GM21619 (cell line): Measurements from ENCODE around the gene LZTS3.
"Not testable (repeated sequence)": the region's sequence is repeated elsewhere in the genome, so short reads cannot be mapped to it uniquely, and the experiment has no call there.

Experiments
- ATAC-seq: cut with Tn5 transposase; IDR thresholded peaks from one replicate; pipeline ENCODE4 v1.9.1; 2021; ENCODE audit not compliant: unreplicated experiment

LZTS3 gene

GRCh38 chr20:3168079-3168828 is 5.1 kb downstream of the LZTS3 start:
- ATAC-seq = no peak

- ATAC-seq = no peak
Measured at GRCh38 chr20:3167738-3168078, 5.6 kb downstream of the LZTS3 start.

GRCh38 chr20:3166913-3167342 is 6.4 kb downstream of the LZTS3 start:
- ATAC-seq = no peak

GRCh38 chr20:3166338-3166912 is 6.9 kb downstream of the LZTS3 start:
- no peak for ATAC-seq

GRCh38 chr20:3165473-3166337 is 7.6 kb downstream of the LZTS3 start:
- no peak for ATAC-seq

GRCh38 chr20:3164763-3165410 is 8.5 kb downstream of the LZTS3 start:
- no peak for ATAC-seq

GRCh38 chr20:3164043-3164762 is 9.1 kb downstream of the LZTS3 start:
- ATAC-seq = no peak

- ATAC-seq = no peak
Measured at GRCh38 chr20:3163099-3164042, 10.0 kb downstream of the LZTS3 start.

- no peak for ATAC-seq
Measured at GRCh38 chr20:3162080-3162611, 11.2 kb downstream of the LZTS3 start.

- ATAC-seq = no peak
Measured at GRCh38 chr20:3161316-3162079, 11.9 kb downstream of the LZTS3 start.

- no peak for ATAC-seq
Measured at GRCh38 chr20:3160418-3160817, 12.9 kb downstream of the LZTS3 start.

GRCh38 chr20:3158968-3159431 is 14.3 kb downstream of the LZTS3 start:
- ATAC-seq = no peak

GRCh38 chr20:3157817-3158216 is 15.5 kb downstream of the LZTS3 start:
- peak; percentile 2 for ATAC-seq

- ATAC-seq = peak; percentile 75
Measured at GRCh38 chr20:3156811-3157619, 16.3 kb downstream of the LZTS3 start.

- ATAC-seq = not testable (repeated sequence)
Measured at GRCh38 chr20:3152057-3152644, 21.2 kb downstream of the LZTS3 start.

- ATAC-seq = no peak
Measured at GRCh38 chr20:3150908-3151307, 22.4 kb downstream of the LZTS3 start.

GRCh38 chr20:3146732-3147341 is 26.5 kb downstream of the LZTS3 start:
- ATAC-seq = no peak
